Measurements from ENCODE around the gene DDX19B.
"Not testable (repeated sequence)": the region's sequence is repeated elsewhere in the genome, so short reads cannot be mapped to it uniquely, and the experiment has no call there.

The DDX19B gene

GRCh38 chr16:70370145-70370544, 71.2 kb downstream of the DDX19B start:
- DNase-seq (ENCODE audit: low read depth); H3K4me3 ChIP-seq (ENCODE audit: low read length): not testable (repeated sequence)
- TF ChIP-seq CTCF (conservative IDR thresholded peaks at IDR 0.05; ENCODE audit: low read depth, low read length), result peak; percentile 66

GRCh38 chr16:70370924-70371323, 71.9 kb downstream of the DDX19B start:
- no peak overlapping the region for H3K4me3 ChIP-seq (ENCODE audit: low read length)
- no peak for TF ChIP-seq CTCF (conservative IDR thresholded peaks at IDR 0.05; ENCODE audit: low read depth, low read length)
- DNase-seq (ENCODE audit: low read depth), result no peak

GRCh38 chr16:70372921-70373728, 74.1 kb downstream of the DDX19B start:
- no peak overlapping the region for H3K4me3 ChIP-seq (ENCODE audit: low read length)
- no peak for TF ChIP-seq CTCF (conservative IDR thresholded peaks at IDR 0.05; ENCODE audit: low read depth, low read length)
- no peak for DNase-seq (ENCODE audit: low read depth)

GRCh38 chr16:70374213-70374612, 75.2 kb downstream of the DDX19B start:
- TF ChIP-seq CTCF (conservative IDR thresholded peaks at IDR 0.05; ENCODE audit: low read depth, low read length), result no peak
- DNase-seq (ENCODE audit: low read depth), result no peak
- no peak overlapping the region for H3K4me3 ChIP-seq (ENCODE audit: low read length)

- TF ChIP-seq CTCF (conservative IDR thresholded peaks at IDR 0.05; ENCODE audit: low read depth, low read length), result no peak
- H3K4me3 ChIP-seq (ENCODE audit: low read length), result no peak overlapping the region
- DNase-seq (ENCODE audit: low read depth), result no peak
These were observed 76.9 kb downstream of the DDX19B start for GRCh38 chr16:70375636-70376611.

- DNase-seq (ENCODE audit: low read depth), result no peak
- H3K4me3 ChIP-seq (ENCODE audit: low read length), result no peak overlapping the region
- TF ChIP-seq CTCF (conservative IDR thresholded peaks at IDR 0.05; ENCODE audit: low read depth, low read length), result no peak
These were observed 78.8 kb downstream of the DDX19B start for GRCh38 chr16:70377782-70378181.

Data from retinal pigment epithelial cell (primary cell).